Testis (tissue), 2 donors: ENCODE results near the gene HAPLN3.

Experiments used
- POLR2A ChIP-seq: fragments of 450-650 bp; IDR thresholded peaks from one replicate; pipeline ENCODE4 v1.6.1; 2017; ENCODE audit warnings: antibody characterized with exemption, mild to moderate bottlenecking, moderate library complexity
- TF ChIP-seq, protein P1 (sequence below), 3 experiments: fragments of 450-650 bp in 2 of 3; fragments of 200-600 bp in 1 of 3; sonication (generic) in 1 of 3; IDR thresholded peaks; one replicate each; pipeline ENCODE4 v1.5.1; 2016 to 2019; ENCODE audit warnings: antibody characterized with exemption in 3 of 3, mild to moderate bottlenecking in 2 of 3, moderate library complexity in 1 of 3

DNA sequence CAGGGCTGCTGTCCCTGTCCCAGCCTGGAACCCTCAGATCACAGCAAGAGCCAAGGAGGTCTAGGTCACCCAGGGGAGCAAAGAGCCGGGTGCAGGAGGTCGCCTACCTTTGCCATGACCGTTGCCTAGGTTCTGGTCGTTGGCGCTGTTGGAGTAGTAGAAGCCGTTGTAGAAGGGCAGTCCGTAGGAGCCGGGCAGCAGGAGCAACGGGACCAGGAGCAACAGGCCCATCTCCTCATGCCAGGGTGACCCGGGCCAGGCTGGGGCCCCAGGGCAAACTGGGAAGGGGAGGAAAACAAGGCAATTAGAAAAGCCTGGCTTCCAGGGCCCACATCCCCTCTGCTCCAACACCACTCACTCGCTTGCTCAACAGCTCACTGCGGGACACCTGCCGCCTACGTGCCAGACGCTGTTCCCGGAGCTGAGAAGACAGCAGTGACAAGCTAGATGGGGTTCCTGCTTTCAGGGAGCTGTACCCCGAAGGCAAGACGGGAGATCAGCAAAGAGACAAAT lies 8.2 kb downstream of the HAPLN3 start:
- no peak for TF ChIP-seq POLR2A
- TF ChIP-seq, protein P1, sequence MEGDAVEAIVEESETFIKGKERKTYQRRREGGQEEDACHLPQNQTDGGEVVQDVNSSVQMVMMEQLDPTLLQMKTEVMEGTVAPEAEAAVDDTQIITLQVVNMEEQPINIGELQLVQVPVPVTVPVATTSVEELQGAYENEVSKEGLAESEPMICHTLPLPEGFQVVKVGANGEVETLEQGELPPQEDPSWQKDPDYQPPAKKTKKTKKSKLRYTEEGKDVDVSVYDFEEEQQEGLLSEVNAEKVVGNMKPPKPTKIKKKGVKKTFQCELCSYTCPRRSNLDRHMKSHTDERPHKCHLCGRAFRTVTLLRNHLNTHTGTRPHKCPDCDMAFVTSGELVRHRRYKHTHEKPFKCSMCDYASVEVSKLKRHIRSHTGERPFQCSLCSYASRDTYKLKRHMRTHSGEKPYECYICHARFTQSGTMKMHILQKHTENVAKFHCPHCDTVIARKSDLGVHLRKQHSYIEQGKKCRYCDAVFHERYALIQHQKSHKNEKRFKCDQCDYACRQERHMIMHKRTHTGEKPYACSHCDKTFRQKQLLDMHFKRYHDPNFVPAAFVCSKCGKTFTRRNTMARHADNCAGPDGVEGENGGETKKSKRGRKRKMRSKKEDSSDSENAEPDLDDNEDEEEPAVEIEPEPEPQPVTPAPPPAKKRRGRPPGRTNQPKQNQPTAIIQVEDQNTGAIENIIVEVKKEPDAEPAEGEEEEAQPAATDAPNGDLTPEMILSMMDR (IDR thresholded peaks at IDR 0.05), result no peak
